Mesodermal cell (in vitro differentiated cells): ENCODE data around the gene RAB13. TPM values are rescaled to one million over a fixed set of nuclear protein-coding genes. Genes with fewer than 3 reads are reported as not detected.
A peak's percentile ranks its signal among the peaks of the same experiment; 100 is the strongest.
"Not testable (repeated sequence)": the region's sequence is repeated elsewhere in the genome, so short reads cannot be mapped to it uniquely, and the experiment has no call there.

Source experiments
- H3K27ac ChIP-seq: 2 replicates; pipeline ENCODE4 v1.7.0; 2013; ENCODE audit warnings: mild to moderate bottlenecking, low read depth, low read length, moderate library complexity; ENCODE audit not compliant: severe bottlenecking
- H3K36me3 ChIP-seq: 2 replicates; pipeline ENCODE4 v1.7.1; 2013; ENCODE audit warnings: mild to moderate bottlenecking, low read length, moderate library complexity; ENCODE audit not compliant: control insufficient read depth, insufficient read depth
- H3K4me1 ChIP-seq: one replicate; pipeline ENCODE4 v1.7.1; 2013; ENCODE audit warnings: mild to moderate bottlenecking, low read length; ENCODE audit not compliant: insufficient read depth, control insufficient read depth, poor library complexity, severe bottlenecking
- H3K4me3 ChIP-seq: 2 replicates; pipeline ENCODE4 v1.7.0; 2013; ENCODE audit warnings: low read length, control low read depth, mild to moderate bottlenecking; ENCODE audit not compliant: insufficient read depth, poor library complexity, severe bottlenecking; ENCODE audit errors: extremely low read depth
- H3K9me3 ChIP-seq: 2 replicates; pipeline ENCODE4 v1.7.1; 2013; ENCODE audit warnings: mild to moderate bottlenecking, low read length, moderate library complexity; ENCODE audit not compliant: control insufficient read depth
- WGBS, 2 experiments: methylation state at CpG; one replicate each; pipeline ENCODE4 v1.1.5; 2013; ENCODE audit warnings: missing lambda C conversion rate in 2 of 2; ENCODE audit not compliant: insufficient coverage in 2 of 2; 5-methylcytosine and 5-hydroxymethylcytosine counted together
- polyA plus RNA-seq, 2 experiments: library from polyadenylated mRNA; stranded (reverse); fragments of 50-300 nt; gene quantifications; one replicate each; pipeline ENCODE4 v1.2.3, GENCODE V29; 2013

RAB13 gene
- polyA plus RNA-seq (2013, experiment 1 of 2): 184 TPM
- 169 TPM for polyA plus RNA-seq (2013, experiment 2 of 2)

DNA sequence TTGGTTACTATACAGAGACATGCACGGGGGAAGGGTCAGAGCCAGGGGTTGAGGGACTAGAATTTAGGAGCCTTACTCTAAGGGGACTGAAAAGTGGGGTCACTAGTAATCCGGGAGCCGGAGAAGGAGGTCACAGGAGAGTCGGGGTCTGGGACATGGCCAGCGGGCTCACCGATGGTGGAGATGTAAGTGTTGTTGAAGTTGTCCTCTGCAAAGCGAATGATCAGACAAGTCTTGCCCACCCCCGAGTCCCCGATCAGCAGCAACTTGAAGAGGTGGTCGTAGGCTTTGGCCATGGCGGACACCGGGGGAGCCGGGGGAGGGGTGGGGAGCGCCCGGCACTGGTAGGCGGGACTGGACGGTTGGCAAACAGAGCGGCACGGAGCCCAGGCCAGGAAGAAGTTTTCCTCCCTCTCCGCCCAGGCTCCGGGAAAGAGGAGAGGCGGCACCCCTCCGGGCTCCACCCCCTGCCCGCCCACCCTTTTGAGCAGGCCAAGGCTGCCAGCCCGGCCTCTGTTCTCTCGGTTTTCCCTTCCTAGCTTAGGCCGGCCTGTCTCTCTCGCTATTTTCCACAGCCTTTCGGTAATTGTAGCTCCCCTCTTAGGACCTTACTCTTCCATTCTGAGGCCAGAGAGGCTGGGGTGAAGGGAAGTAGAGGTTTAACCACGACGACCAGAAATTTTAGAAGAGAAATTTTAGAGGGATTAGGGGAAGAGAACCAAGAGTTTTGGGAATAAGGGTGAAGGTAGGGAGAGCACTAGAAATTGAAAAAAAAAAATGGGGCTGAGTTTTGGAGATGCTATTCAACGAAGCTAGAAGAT lies at the start of gene RAB13:
TSS of gene RAB13 (minus strand) at position 399 of the 821 bp plus-strand sequence. CDS start at position 296, 103 bp downstream.
- H3K36me3 ChIP-seq: peaks cover 33% of the 10 kb centered on the region
- no peaks in the 10 kb centered on the region for H3K9me3 ChIP-seq
- peak within 1 kb of the TSS; percentile 86 for H3K27ac ChIP-seq
- H3K4me1 ChIP-seq: peaks cover 10% of the 10 kb centered on the region
- peak within 1 kb of the TSS; percentile 69 for H3K4me3 ChIP-seq
- WGBS, 2 experiments: 0 to 1% methylated on average over 11 to 21 of the region's 32 CpGs

DNA sequence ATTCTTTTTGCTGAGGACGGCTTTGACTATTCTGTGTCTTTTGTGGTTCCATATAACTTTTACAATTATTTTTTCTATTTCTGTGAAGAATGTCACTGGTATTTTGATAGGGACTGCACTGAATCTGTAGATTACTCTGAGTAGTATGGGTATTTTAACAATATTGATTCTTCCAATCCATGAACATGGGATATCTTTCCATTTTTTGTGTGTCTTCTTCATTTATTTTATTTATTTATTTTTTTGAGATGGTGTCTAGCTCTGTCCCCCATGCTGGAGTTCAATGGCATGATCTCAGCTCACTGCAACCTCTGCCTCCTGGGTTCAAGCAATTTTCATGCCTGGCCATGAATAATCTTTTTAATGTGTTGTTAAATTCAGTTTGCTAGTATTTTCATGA lies 47.6 kb upstream of the RAB13 start:
- no CpG with 5 or more reads among the region's 1 CpG for WGBS, 2 experiments
- not testable (repeated sequence) for H3K27ac ChIP-seq, H3K36me3 ChIP-seq, H3K4me3 ChIP-seq, H3K9me3 ChIP-seq, H3K4me1 ChIP-seq

DNA sequence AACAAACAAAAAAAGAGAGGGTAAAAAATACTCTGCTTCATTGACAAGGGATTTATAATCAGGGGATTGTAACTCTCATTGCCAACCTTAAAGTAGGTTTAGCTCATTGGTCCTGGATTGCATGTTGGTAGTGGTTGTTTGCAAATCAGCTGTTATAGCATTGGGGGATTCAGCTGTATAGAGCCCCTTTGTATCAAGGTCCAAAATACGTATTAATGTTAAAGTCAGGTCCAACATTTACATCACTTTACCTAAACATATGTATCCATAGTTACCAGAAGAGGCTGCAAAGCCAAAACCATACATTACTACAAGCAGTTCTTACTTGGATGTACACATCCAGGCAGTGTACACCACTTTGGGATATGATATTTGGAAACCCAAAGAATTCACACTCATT lies 33.8 kb upstream of the RAB13 start:
- no peaks in the 10 kb centered on the region for H3K4me1 ChIP-seq
- H3K4me3 ChIP-seq: no peak overlapping the region
- no peaks in the 10 kb centered on the region for H3K9me3 ChIP-seq
- 88 to 100% methylated on average over 1 of the region's 1 CpG for WGBS, 2 experiments
- no peak overlapping the region for H3K27ac ChIP-seq
- no peaks in the 10 kb centered on the region for H3K36me3 ChIP-seq

DNA sequence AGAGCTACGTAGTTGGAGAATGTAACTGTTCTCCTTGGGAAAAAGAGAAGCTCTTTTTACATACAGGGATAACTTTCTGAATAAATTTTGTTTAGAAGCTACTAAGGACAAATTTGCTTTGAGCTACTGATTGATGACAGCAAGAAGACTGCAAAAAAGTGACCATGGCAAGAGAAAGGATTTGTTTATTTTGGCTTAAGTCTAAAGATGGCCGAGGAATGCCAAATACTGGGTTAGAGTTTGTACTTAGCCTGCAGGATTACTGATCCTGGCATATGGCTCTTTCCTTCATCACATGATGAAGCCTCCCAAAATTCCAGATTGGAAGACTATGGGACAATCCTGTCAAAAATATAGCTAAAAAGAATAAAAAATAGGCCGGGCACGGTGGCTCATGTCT lies 33.1 kb upstream of the RAB13 start:
- Histone ChIP-seq H3K9me3 (no peaks in the 10 kb centered on the region), H3K36me3 (no peaks in the 10 kb centered on the region), H3K4me1 (no peaks in the 10 kb centered on the region), H3K4me3 (no peak overlapping the region), H3K27ac (no peak overlapping the region)
- 95 to 100% methylated on average over 1 to 3 of the region's 4 CpGs for WGBS, 2 experiments

DNA sequence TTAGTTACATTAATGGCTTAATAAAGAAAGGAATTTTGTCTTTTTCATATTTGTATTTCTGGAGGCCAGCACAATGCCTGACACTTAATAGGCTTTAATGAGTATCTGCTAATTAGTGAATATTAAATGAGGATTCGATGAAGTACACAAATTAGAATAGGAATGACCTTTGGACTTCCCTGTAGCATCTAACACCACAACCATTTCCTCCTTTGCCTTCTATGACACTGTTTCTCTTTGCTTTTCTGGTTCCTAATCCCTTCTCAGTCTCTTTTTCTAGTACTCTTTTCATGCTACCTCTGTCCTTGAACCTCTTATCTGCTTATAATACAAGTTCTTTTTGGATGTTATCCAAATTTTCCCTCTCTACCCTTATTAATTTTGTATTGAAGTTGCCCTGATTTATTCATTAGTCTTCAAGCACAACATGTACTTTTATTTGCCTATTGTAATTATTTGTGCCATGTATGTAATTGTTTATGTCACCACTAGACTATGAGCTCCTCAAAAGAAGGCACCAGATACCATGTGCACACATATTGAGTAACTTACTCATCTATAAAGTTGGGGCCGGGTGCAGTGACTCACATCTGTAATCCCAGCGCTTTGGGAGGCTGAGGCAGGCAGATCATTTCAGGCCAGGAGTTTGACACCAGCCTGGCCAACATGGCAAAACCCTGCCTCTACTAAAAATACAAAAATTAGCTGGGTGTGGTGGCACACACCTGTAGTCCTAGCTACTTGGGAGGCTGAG lies 28.2 kb upstream of the RAB13 start:
- H3K4me1 ChIP-seq: no peaks in the 10 kb centered on the region
- WGBS, 2 experiments: 84 to 89% methylated on average over 2 of the region's 3 CpGs
- H3K27ac ChIP-seq: no peak overlapping the region

DNA sequence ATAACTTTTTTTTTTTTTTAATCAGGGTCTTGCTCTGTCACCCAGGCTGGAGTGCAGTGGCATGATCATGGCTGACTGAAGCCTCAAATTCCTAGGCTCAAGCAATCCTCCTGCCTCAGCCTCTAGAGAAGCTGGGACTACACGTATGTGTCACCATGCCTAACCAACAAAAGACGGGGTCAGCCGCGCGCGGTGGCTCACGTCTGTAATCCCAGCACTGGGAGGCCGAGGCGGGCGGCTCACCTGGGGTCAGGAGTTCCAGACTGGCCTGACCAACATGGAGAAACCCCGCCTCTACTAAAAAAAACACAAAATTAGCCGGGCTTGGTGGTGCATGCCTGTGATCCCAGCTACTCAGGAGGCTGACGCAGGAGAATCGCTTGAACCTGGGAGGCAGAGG lies 26.4 kb upstream of the RAB13 start:
- H3K4me1 ChIP-seq, H3K9me3 ChIP-seq, H3K27ac ChIP-seq, H3K36me3 ChIP-seq, H3K4me3 ChIP-seq: not testable (repeated sequence)
- WGBS, 2 experiments: 94 to 97% methylated on average over 5 to 7 of the region's 14 CpGs

More for the DNA sequence above, 28.2 kb upstream of the RAB13 start:
- no peaks in the 10 kb centered on the region for H3K9me3 ChIP-seq
- H3K36me3 ChIP-seq: no peaks in the 10 kb centered on the region
- H3K4me3 ChIP-seq: no peak overlapping the region

DNA sequence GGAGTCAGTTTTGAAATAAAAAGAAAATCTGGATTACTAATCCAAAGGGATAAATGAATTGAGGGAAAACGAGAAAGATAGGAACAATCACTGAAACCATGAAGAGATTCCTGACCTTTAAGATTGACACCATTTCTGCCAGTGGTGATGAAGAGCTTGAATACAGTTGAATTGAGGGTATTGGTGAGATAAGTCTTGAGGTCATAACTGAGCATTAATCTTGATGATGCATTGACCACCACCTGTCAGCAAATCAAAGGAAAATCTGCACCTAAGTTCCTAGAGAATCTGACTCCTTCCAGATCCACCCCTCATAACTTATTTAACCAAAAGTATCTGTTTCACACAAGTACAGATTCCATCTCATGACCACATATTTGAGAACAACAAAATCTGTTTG lies 26.0 kb upstream of the RAB13 start:
- 83% methylated on average over 1 of the region's 1 CpG; no CpG with 5 or more reads in 1 of the 2 experiments for WGBS, 2 experiments
- Histone ChIP-seq H3K27ac (no peak overlapping the region), H3K4me3 (no peak overlapping the region), H3K4me1 (no peaks in the 10 kb centered on the region), H3K9me3 (no peaks in the 10 kb centered on the region), H3K36me3 (no peaks in the 10 kb centered on the region)

DNA sequence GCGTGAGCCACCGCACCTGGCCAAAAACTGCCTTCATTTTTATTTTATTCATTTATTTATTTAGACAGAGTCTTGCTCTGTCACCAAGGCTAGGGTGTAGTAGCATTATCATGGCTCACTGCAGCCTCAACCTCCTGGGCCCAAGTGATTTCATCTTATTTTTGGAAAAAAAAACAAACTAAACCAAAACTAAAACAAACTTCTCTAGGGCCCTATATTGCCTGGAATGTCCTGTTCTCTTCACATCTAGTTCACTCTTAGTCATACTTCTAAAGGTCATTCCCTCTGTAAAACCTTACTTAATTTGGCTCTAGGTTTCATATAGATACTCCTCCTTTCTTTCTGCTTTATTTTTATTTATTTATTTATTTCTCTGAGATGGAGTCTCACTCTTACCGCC lies 20.0 kb upstream of the RAB13 start:
- Histone ChIP-seq H3K4me1 (peaks cover 4% of the 10 kb centered on the region), H3K4me3 (no peak overlapping the region), H3K9me3 (no peaks in the 10 kb centered on the region), H3K36me3 (no peaks in the 10 kb centered on the region), H3K27ac (no peak overlapping the region)
- whole genome bisulfite sequencing, 2 experiments: 100% methylated on average over 1 of the region's 3 CpGs; no CpG with 5 or more reads in 1 of the 2 experiments

DNA sequence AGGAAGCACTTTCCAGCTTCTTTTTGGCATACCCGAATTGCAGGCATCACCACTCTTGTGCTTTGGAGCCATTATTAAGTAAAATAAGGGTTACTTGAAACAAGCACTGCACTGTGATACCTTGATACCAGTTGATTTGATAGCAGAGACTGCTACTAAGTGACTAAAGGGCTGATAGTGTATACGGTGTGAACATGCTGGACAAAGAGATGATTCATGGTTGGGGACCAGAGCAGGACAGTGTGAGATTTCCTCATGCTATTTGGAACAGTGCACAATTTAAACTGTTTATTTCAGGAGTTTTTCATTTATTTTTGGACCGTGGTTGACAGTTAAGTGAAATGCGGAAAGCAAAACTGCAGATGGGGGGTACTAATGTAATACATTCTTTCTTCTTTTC lies 14.3 kb upstream of the RAB13 start:
- 94 to 95% methylated on average over 2 of the region's 4 CpGs for whole genome bisulfite sequencing, 2 experiments
- Histone ChIP-seq H3K36me3 (no peaks in the 10 kb centered on the region), H3K9me3 (no peaks in the 10 kb centered on the region), H3K4me3 (no peak overlapping the region), H3K4me1 (peaks cover 7% of the 10 kb centered on the region), H3K27ac (no peak overlapping the region)

DNA sequence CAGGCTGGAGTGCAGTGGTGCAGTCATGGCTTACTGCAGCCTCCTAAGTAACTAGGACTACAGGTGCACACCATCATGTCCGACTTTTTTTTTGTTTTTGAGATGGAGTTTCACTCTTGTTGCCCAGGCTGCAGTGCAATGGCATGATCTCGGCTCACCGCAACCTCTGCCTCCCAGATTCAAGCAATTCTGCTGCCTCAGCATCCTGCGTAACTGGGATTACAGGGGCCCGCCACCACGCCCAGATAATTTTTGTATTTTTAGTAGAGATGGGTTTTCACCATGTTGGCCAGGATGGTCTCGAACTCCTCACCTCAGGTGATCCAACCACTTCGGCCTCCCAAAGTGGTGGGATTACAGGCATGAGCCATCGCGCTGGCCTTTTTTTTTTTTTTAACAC lies 10.7 kb upstream of the RAB13 start:
- H3K4me3 ChIP-seq, H3K9me3 ChIP-seq, H3K27ac ChIP-seq: not testable (repeated sequence)
- H3K36me3 ChIP-seq: peaks cover 34% of the 10 kb centered on the region
- WGBS, 2 experiments: 78 to 93% methylated on average over 3 to 7 of the region's 10 CpGs
- peaks cover 14% of the 10 kb centered on the region for H3K4me1 ChIP-seq

DNA sequence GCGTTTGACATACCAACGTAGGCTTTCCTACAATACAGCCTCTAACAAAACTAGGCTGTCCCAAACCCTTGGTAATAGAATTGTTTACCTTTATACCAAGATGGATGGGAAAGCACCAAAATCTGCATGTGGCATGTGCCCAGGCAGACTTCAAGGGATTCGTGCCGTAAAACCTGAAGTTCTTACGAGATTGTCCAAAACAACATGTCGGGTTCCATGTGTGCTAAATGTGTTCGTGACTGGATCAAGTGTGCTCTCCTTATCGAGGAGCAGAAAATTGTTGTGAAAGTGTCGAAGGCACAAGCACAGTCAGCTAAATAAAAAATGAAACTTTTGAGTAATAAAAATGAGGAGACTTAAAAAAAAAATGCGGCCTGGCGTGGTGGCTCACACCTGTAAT lies 9.5 kb upstream of the RAB13 start:
- Histone ChIP-seq H3K9me3 (no peaks in the 10 kb centered on the region), H3K4me1 (peaks cover 10% of the 10 kb centered on the region), H3K36me3 (peaks cover 41% of the 10 kb centered on the region), H3K27ac (no peak overlapping the region), H3K4me3 (no peak overlapping the region)
- 93 to 98% methylated on average over 8 to 10 of the region's 11 CpGs for whole genome bisulfite sequencing, 2 experiments
